ENCODE measurements around the gene TIMP2. TPM values are rescaled to one million over a fixed set of nuclear protein-coding genes. Genes with fewer than 3 reads are reported as not detected.

TIMP2 gene
- total and polyA plus RNA-seq, 2 of the 8 experiments (the other 6 are each of a cell fraction or from before 2014, with no cell fraction given): 18.2 to 43.3 TPM

- TF ChIP-seq E2F6 (IDR thresholded peaks at IDR 0.05): no peak
- TF ChIP-seq NANOG (IDR thresholded peaks at IDR 0.05; ENCODE audit: insufficient read depth, low read depth, low read length, poor library complexity, severe bottlenecking): no peak
Measured at GRCh38 chr17:78905541-78905940, 19.6 kb downstream of the TIMP2 start (continued).

All from H1 (cell line).